OCI-LY7 (cell line): ENCODE measurements around the gene NRG2. TPM values are rescaled to one million over a fixed set of nuclear protein-coding genes. Genes with fewer than 3 reads are reported as not detected.

ENCODE experiments used
- BruUV-seq: library from RNA; stranded (reverse); fragments of 400-500 nt; replicated peaks from 2 replicates; lab custom pipeline; 2021; lab: Mats Ljungman, UMichigan
- CTCF ChIA-PET: fragments of 300-600 bp; sonication (Branson Sonifier 250); formaldehyde crosslinking; loops from one replicate; lab custom pipeline; 2022; ENCODE audit warnings: antibody characterized with exemption; ENCODE audit not compliant: unreplicated experiment; lab: Charles Lee
- POLR2A ChIA-PET: fragments of 300-600 bp; sonication (Branson Sonifier 250); formaldehyde crosslinking; loops from one replicate; lab custom pipeline; 2022; ENCODE audit warnings: antibody characterized with exemption; lab: Charles Lee
- DNase-seq: peaks from one replicate; pipeline ENCODE4 v3.0.0-alpha.2; 2015; ENCODE audit warnings: low spot score
- H2AFZ ChIP-seq: fragments of 200-600 bp; sonication (generic), shearing (Covaris generic); 2 replicates; pipeline ENCODE4 v1.6.1; 2014; ENCODE audit warnings: mild to moderate bottlenecking, antibody characterized with exemption, low read length, moderate library complexity
- H3K27ac ChIP-seq: fragments of 200-600 bp; sonication (generic); 2 replicates; pipeline ENCODE4 v1.5.1; 2014; ENCODE audit warnings: mixed run types, low read depth, mild to moderate bottlenecking, moderate library complexity, low read length, inconsistent platforms; ENCODE audit not compliant: poor library complexity, severe bottlenecking
- H3K36me3 ChIP-seq: fragments of 200-600 bp; sonication (generic); 2 replicates; pipeline ENCODE4 v1.6.1; 2014; ENCODE audit warnings: mild to moderate bottlenecking, antibody characterized with exemption, low read length, moderate library complexity, mixed read lengths; ENCODE audit not compliant: insufficient read depth
- H3K4me1 ChIP-seq: fragments of 200-600 bp; sonication (generic); 2 replicates; pipeline ENCODE4 v1.5.1; 2014; ENCODE audit warnings: mild to moderate bottlenecking, low read length; ENCODE audit not compliant: insufficient read depth, poor library complexity, severe bottlenecking
- H3K4me2 ChIP-seq: fragments of 200-600 bp; sonication (generic); 2 replicates; pipeline ENCODE4 v1.6.1; 2014; ENCODE audit warnings: mild to moderate bottlenecking, low read length
- H3K4me3 ChIP-seq: fragments of 200-600 bp; sonication (generic); 2 replicates; pipeline ENCODE4 v1.5.1; 2014; ENCODE audit warnings: mild to moderate bottlenecking, low read depth, low read length; ENCODE audit not compliant: poor library complexity, severe bottlenecking
- H3K79me2 ChIP-seq: fragments of 200-600 bp; sonication (generic); 2 replicates; pipeline ENCODE4 v1.6.1; 2016; ENCODE audit warnings: low read depth, mild to moderate bottlenecking, low read length, moderate library complexity, mixed read lengths; ENCODE audit not compliant: insufficient read depth
- H3K9me2 ChIP-seq: fragments of 200-600 bp; sonication (generic); 2 replicates; pipeline ENCODE4 v1.6.1; 2016; ENCODE audit warnings: mild to moderate bottlenecking, low read length, mixed read lengths; ENCODE audit not compliant: insufficient read depth
- H3K9me3 ChIP-seq: fragments of 200-600 bp; sonication (generic); 2 replicates; pipeline ENCODE4 v1.6.1; 2014; ENCODE audit warnings: mild to moderate bottlenecking, mixed run types, low read length, mixed read lengths
- H4K20me1 ChIP-seq: fragments of 200-600 bp; sonication (generic); 2 replicates; pipeline ENCODE4 v1.6.1; 2014; ENCODE audit warnings: mild to moderate bottlenecking, antibody characterized with exemption, low read length, moderate library complexity, mixed read lengths; ENCODE audit not compliant: insufficient read depth
- CTCF ChIP-seq: fragments of 200-600 bp; sonication (generic); conservative IDR thresholded peaks from 2 replicates; pipeline ENCODE4 v1.5.1; 2014; ENCODE audit warnings: mild to moderate bottlenecking, antibody characterized with exemption, low read length, moderate library complexity, mixed read lengths
- EZH2phosphoT487 ChIP-seq: fragments of 200-600 bp; sonication (generic); IDR thresholded peaks from 2 replicates; pipeline ENCODE4 v1.6.1; 2018; ENCODE audit warnings: low read depth, borderline replicate concordance, mild to moderate bottlenecking, mixed run types, antibody characterized with exemption, low read length, moderate library complexity, mixed read lengths
- intact Hi-C: fragments of 100-400 bp; cut with micrococcal nuclease; formaldehyde crosslinking; loops from one replicate; pipeline ENCODE4 v1.10.0; 2022; ENCODE audit not compliant: unreplicated experiment
- total RNA-seq, 2 experiments: library from RNA; depleted of rRNA in 1 of 2; stranded (reverse); fragments of >200 nt in 1 of 2; shearing (Covaris generic) in 1 of 2; gene quantifications; 2 replicates each; pipeline ENCODE4 v1.2.3, GENCODE V29; 2014 to 2022

Gene NRG2
- total RNA-seq, 2 experiments from 2014 or later: 1.7 TPM; not detected in 1

GRCh38 chr5:139877129-139877597 is 165.9 kb downstream of the NRG2 start:
- Histone ChIP-seq H2AFZ (no peak overlapping the region), H3K27ac (no peak overlapping the region), H3K4me2 (no peak overlapping the region), H3K36me3 (no peaks in the 10 kb centered on the region), H3K4me1 (no peaks in the 10 kb centered on the region), H4K20me1 (no peaks in the 10 kb centered on the region), H3K9me3 (no peaks in the 10 kb centered on the region), H3K9me2 (no peaks in the 10 kb centered on the region), H3K4me3 (no peak overlapping the region), H3K79me2 (no peaks in the 10 kb centered on the region)
- ChIA-PET CTCF (no interaction called here), POLR2A (interaction anchor here (0.8 kb wide), 1 partner anchor 338 kb away, joined by 4 read pairs; no protein-coding TSS in a partner anchor)
- TF ChIP-seq EZH2phosphoT487: no peak
- no peak for TF ChIP-seq CTCF
- no TSS peak for BruUV-seq
- DNase-seq: no peak
- intact Hi-C loops: no loop called here

DNA sequence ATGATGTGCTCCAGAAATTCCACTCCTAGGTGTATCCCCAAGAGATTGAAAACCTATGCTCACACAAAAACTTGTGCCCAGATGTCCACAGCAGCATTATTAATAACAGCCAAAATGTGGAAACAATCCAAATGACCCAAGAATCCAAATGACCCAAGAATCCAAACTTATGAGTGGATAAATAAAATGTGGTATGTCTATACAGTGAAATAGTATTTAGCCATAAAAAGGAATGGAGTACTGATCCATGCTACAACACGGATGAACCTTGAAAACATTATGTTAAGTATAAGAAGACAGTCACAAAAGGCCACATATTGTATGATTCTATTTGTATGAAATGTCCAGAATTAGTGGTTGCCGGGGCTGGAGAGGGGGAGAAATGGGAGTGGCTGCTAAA is 167.1 kb downstream of the NRG2 start:
- CTCF ChIA-PET: no interaction called here

More for the DNA sequence above, 167.1 kb downstream of the NRG2 start:
- POLR2A ChIA-PET: interaction anchor here (1.0 kb wide), 1 partner anchor 417 kb away, joined by 4 read pairs; no protein-coding TSS in a partner anchor
- no peak for DNase-seq
- Histone ChIP-seq H3K36me3 (no peaks in the 10 kb centered on the region), H3K9me2 (no peaks in the 10 kb centered on the region), H3K4me1 (no peaks in the 10 kb centered on the region), H3K4me2 (no peak overlapping the region), H3K79me2 (no peaks in the 10 kb centered on the region), H2AFZ (no peak overlapping the region), H3K9me3 (no peaks in the 10 kb centered on the region), H3K27ac (no peak overlapping the region), H4K20me1 (no peaks in the 10 kb centered on the region), H3K4me3 (no peak overlapping the region)
- intact Hi-C loops: no loop called here
- BruUV-seq: no TSS peak
- TF ChIP-seq CTCF (no peak), EZH2phosphoT487 (no peak)
